ENCODE data around the gene MSS51. TPM values are rescaled to one million over a fixed set of nuclear protein-coding genes. Genes with fewer than 3 reads are reported as not detected.
"Not testable (repeated sequence)": the region's sequence is repeated elsewhere in the genome, so short reads cannot be mapped to it uniquely, and the experiment has no call there.

MSS51 gene
- polyA plus RNA-seq, 4 donors: 1.5 to 5.0 (median 1.9) TPM

DNA sequence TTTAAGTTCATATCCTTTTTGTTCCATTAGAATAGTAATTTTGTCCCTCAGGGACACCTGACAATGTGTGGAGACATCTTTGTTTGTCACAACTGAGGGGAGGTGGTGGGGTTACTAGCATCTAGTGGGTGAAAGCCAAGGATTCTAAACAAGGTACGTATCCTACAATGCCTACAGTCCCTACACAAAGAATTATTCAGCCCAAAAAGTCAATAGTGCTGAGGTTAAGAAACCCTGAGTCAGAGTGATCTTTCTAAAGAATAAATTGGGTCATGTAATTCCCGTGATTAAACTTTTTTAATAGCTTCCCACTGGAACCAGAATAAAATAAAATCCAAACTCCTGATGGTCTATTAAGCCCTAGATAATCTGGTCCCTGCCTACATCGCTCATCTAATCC, 16.8 kb downstream of the MSS51 start:
- DNase-seq (ENCODE audit: low read depth in 4 of 4, low spot score in 3 of 4): no peak

DNA sequence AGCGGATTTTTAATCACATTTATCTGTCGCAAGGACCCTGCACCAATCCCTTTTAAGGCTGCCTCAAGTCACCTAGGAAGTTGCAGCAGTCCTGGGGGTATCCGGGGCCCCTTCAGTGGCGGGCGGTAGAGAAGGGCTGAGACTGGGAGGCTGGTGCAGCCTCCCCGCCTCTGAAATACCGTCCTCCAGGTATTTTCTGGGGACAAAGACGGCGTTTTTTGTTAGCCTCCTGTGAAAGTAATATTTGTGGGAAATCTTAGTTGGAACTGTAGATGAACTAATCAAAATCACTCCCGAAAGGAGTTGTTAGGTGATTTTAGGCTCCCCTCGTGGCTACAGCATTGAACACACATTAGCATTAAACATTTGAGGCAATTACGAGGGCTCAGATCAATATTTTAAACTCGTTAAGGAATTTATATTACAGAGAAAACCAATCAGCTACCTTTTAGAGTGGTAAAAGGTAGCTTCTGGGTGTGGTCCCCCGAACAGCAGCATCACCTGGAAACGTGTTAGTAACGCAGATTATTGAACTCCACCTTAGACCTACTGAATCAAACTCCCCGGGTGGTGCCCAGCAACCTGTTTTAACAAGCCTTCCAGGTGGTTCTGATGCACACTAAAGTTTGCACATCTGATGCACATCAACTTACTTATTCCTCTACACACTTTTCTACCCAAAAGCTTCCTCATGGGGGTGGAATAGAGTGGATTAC, 19.0 kb downstream of the MSS51 start:
- DNase-seq (ENCODE audit: low read depth in 4 of 4, low spot score in 3 of 4): no peak

DNA sequence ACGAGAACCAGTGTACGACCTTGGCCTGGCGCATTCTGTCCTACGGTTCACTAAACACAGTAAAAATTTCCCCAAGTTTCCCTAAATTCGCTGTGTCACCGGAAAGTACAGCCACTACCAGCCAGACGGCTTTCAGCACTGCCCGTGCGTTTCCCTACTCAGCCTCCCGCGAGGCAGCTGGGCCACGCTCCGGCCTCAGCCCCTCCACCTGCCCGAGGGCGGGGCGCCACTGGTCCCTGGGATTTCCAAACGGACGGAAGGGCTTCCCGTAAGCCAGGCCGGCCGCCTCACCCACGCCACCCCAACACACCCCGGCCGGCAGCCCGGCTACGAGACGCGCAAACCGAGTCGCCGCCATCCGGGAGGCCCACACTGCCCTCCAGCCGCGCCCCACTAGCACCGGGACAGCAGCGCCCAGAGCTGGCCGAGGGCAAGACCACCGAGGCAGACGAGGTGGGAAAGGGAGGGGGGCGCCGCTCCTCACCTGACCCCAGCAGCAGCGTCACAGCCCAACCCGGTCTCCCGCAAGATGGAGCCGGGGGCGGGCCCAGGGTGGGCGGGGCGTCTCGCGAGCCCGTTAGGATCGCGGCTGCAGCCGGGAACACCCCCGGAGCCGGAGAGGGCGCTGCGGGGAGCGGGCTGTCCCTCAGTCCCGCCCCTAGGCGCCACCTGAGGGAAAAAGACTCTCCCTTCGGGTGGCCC, 19.7 kb downstream of the MSS51 start, which contains the start of gene ANXA7:
Gene ANXA7, minus strand, starts transcription at position 531 of the 702 bp plus-strand sequence. CDS start 13,202 bp downstream, outside the sequence.
- DNase-seq (ENCODE audit: low read depth in 4 of 4, low spot score in 3 of 4): peak; percentile 76 to 87 (median 84)

DNA sequence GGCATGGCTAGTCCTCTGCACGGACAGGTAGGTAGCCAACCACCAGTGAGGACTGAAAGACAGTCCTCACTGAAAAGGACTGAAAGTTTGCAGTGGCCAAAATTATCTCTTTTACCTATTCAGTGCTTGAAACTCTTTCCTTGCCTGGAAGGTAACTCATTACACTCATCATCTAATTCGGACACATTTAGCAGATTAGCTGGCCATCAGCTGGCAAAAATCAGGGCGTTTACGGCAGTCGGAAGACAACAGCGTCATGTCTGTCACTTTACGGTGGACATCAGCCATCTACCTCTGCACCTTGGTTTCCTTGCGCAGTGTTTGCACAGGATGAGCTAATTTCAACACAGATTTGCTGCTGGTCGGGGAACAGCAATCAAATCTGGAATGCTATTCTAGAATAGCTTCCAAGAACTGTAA, 20.2 kb downstream of the MSS51 start:
- DNase-seq (ENCODE audit: low read depth in 4 of 4, low spot score in 3 of 4): peak in 2 of 4 donors; percentile 33 to 38

DNA sequence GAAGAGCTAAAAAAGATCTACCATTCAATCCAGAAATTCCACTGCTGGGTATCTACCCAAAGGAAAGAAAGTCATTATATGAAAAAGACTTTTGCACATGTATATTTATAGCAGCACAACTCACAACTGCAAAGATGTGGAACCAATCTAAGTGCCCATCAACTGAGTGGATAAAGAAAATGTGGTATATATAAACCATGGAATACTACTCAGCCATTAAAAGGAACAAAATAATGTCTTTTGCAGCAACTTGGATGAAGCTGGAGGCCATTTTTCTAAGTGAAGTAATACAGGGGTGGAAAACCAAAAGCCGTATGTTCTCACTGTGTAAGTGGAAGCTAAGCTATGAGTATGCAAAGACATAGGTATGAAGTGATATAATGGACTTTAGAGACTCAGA, 22.5 kb downstream of the MSS51 start:
- no peak for DNase-seq (ENCODE audit: low read depth in 4 of 4, low spot score in 3 of 4)

DNA sequence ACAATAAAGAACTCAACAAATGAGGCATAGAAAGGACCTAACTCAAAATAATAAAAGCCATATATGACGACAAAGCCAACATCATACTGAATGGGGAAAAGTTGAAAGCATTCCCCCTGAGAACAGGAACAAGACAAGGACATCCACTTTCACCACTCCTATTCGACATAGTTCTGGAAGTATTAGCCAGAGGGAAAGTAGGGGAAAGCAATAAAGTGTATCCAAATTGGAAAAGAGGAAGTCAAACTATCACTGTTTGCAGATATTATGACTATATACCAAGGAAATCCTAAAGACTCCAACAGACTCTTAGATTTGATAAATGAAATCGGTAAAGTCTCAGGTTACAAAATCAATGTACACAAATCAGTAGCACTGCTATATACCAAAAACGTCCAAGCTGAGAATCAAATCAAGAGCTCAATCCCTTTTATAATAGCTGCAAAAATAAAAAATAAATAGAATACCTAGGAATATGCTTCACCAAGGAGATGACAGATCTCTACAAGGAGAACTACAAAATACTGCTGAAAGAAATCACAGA, 24.3 kb downstream of the MSS51 start:
- DNase-seq (ENCODE audit: low read depth in 4 of 4, low spot score in 3 of 4): no peak

DNA sequence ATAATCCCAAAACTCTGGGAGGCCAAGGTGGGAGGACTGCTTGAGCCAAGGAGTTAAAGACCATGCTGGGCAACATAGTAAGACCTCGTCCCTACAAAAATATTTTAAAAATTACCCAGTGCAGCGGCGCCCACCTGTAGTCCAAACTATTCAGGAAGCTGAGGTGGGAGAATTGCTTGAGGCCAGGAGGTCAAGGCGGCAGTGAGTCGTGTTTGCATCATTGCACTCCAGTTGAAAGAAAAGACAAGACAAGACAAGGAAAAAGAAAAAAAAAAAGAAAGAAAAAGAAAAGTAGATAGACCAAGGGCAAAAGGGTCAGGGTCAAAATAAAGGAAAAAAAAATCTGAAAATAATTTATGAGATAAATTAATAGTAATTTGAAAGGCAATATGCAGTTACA, 25.3 kb downstream of the MSS51 start:
- DNase-seq (ENCODE audit: low read depth in 4 of 4, low spot score in 3 of 4): no peak

DNA sequence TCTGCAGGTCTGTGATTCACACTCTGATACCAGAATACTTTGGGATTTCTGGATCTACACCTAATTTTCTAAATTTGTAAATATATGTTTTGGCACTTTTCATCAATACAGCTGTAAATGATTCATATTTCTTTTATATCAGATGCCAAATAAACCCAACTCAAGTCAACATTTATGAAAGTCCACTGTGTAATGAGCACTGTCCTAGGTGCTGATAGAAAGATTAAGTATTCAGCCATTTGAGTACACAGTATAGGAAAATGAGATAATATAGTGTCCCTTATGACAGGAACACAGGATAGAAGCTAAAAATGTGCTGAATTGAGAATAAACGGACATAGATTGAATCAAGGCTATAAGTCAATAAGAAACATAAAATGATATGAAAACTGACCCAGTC, 25.9 kb downstream of the MSS51 start:
- no peak for DNase-seq (ENCODE audit: low read depth in 4 of 4, low spot score in 3 of 4)

DNA sequence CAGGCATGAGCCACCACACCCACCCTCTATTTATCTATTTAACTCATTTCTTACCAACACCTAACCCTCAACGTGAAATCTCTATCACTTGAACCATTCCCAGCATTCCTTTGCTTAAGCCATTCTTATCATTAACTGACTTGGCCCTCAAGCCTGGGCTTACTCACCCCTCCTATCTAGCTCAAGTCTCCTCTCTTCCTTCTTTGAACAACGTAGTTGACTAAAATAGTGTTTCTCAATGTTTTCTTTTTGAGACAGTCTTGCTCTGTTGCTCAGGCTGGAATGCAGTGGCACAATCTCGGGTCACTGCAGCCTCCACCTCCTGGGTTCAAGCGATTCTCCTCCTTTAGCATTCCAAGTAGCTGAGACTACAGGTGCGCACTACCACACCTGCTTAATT, 26.5 kb downstream of the MSS51 start:
- DNase-seq (ENCODE audit: low read depth in 4 of 4, low spot score in 3 of 4): no peak

DNA sequence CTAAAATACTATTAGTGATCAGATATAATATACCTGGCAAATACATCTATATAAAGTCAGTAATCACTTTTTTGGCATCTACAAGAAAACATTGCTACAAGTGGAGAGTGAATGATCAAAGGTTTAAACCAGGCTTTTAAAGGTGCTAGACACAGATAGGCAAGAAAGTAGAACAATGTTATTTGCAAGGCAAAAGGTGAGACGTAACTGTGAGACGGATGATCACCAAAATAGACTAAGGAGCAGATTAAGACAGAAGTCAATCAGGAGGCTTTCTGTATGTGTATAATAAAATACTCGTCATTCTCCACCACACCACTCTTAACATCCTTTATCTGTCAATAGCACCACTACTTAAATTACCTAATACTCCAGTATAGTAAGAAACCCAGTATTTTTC, 27.8 kb downstream of the MSS51 start:
- no peak for DNase-seq (ENCODE audit: low read depth in 4 of 4, low spot score in 3 of 4)

DNA sequence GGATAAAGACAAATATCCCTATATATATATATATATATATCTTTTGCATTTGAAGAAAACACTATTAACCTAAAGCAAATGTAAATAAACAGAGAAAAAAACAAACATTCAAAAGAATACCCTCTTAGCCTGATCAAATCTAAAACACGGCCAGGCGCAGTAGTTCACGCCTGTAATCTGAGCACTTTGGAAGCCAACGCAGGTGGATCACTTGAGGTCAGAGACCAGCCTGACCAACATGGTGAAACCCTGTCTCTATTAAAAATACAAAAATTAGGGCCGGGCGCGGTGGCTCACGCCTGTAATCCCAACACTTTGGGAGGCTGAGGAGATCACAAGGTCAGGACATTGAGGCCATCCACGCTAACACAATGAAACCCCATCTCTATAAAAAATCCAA, 28.7 kb downstream of the MSS51 start:
- DNase-seq (ENCODE audit: low read depth in 4 of 4, low spot score in 3 of 4): no peak

DNA sequence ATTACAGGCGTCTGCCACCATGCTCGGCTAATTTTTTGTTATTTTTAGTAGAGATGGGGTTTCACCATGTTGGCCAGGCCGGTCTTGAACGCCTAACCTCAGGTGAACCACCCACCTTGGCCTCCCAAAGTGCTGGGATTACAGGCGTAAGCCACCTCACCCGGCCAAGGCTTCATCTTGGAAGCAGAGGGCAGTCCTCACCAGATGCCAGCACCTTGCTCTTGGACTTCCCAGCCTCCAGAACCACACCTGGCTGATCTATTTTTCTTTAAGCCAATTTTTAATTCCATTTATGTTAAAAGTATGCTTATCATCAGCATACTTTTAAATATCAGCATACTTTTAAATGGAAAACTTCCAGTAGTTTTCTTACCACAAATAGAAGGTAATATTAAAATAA, 31.7 kb downstream of the MSS51 start:
- no peak for DNase-seq (ENCODE audit: low read depth in 4 of 4, low spot score in 3 of 4)

DNA sequence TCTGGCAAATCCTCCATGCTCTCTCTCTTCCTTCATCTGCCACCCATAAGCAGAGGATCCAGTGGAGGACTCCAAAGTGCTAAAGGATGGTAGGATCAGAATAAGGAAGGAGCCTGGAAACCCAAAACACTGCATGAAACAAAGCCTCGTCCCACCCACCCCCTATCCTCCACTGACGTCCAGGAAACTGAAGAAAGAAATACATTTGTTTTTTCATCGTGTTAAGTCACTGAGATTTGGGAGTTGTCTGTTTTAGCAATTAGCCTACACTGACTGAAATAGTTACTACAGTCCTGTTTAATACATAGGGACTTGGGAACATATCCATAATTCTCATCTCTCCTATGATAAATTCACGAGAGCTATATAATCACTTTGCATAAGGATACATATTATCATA, 34.3 kb downstream of the MSS51 start:
- no peak for DNase-seq (ENCODE audit: low read depth in 4 of 4, low spot score in 3 of 4)

DNA sequence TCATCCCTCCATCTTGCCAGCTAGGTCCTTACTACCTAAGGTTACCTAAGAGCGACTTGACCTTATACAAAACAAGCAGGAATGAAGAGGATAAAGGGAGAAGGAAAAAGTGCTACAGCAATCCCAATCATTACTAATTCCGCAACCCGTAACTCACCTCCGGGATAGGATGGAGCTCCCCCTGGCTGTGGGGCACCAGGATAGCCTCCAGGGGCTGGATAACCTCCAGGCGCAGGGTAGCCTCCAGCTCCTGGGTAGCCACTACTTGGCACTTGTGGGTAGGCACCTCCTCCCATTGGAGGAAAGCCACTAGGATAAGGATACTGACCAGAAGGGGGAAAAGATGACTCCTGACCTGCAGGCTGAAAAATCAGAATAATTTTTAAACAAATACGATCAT, 35.3 kb downstream of the MSS51 start:
- no peak for DNase-seq (ENCODE audit: low read depth in 4 of 4, low spot score in 3 of 4)

DNA sequence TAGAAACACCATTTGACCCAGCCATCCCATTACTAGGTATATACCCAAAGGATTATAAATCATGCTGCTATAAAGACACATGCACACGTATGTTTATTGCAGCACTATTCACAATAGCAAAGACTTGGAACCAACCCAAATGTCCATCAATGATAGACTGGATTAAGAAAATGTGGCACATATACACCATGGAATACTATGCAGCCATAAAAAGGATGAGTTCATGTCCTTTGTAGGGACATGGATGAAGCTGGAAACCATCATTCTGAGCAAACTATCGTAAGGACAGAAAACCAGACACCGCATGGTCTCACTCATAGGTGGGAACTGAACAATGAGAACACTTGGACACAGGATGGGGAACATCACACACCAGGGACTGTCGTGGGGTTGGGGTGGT, 39.0 kb downstream of the MSS51 start:
- not testable (repeated sequence) for DNase-seq (ENCODE audit: low read depth in 4 of 4, low spot score in 3 of 4)

DNA sequence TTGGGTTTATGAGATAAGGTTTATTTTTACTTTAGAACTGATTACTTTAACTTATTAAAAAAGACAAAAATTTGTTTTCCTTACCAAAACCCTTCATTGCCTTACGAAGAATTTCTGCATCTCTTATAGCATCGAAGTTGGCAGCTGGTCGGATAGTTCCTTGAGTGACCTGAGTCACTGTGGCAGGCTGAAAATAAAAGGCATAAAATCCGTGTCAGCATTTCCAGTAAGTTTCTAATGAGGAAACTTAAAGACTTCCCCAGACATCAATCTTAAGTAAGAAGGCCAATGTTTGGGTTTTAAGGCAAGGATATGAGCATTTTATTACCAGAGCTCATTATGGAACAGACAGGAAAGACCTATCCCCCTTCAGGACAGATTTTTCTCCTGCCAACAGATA, 45.1 kb downstream of the MSS51 start:
- DNase-seq (ENCODE audit: low read depth in 4 of 4, low spot score in 3 of 4): no peak

DNA sequence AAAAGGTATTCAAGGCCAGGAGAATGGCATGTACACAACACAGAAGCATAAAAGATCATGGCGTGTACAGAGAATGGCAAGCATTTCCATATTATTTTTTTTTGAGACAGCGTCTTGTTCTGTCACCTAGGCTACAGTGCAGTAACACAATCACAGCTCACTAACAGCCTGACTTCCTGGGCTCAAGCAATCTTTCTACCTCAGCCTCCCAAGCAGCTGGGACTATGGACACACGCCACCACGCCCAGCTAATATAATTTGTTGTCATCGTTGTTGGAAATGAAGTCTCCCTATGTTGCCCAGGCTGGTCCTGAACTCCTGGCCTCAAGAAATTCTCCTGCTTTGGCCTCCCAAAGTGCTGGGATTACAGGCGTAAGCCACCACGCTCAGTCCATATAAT, 46.8 kb downstream of the MSS51 start:
- no peak for DNase-seq (ENCODE audit: low read depth in 4 of 4, low spot score in 3 of 4)

DNA sequence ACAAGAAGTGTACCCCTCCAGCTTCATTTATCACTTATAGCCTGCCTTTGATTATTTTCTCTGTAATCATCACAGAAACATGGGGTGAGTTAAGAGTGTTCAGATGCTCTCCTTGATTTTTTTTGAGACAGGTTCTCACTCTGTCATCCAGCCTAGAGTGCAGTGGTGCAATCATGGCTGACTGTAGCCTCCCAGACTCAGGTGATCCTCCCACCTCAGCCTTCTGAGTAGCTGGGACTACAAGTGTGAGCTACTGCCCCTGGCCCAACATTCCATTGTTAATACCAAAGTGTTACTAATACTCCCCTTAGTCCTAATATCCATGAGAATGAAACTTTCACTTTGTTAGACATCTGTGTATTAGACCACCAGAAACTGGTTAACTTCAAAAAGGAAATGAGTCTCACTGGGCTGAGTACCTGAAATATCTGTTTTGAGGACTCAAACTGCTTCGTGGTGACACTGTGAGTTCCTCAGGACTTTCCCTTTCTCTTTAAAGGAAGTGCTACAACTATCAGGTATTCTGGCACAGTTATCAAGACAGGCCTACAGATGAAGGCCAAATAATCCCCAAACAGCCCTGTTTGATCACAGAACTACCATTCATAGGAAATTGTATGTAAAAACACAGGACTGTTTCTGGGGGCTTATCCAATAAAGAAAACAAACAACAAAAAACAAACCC, 54.2 kb downstream of the MSS51 start:
- no peak for DNase-seq (ENCODE audit: low read depth in 4 of 4, low spot score in 3 of 4)

DNA sequence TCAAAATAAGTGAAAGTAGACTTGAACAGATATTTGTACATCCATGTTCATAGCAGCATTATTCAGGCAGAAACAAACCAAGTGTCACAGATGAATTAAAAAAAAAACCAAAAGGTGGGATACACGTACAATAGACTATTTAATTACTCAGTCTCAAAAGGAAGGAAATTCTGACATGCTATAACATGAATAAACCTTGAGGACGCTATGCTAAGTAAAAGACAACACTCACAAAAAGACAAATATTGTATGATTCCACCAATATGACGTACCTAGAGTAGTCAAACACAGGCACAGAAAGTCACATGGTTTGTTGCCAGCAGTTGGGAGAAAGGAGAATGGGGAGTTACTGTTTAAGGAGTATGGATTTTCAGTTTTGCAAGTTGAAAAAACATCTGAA, 56.7 kb downstream of the MSS51 start:
- no peak for DNase-seq (ENCODE audit: low read depth in 4 of 4, low spot score in 3 of 4)
